NCI-H1105 treated with DMSO at 0.1 percent for 48 hours (cell line): ENCODE results near the gene ZER1.
A peak's percentile ranks its signal among the peaks of the same experiment; 100 is the strongest.
"Not testable (repeated sequence)": the region's sequence is repeated elsewhere in the genome, so short reads cannot be mapped to it uniquely, and the experiment has no call there.

Experiments
- DNase-seq: peaks from one replicate; lab custom pipeline; 2025; lab: John Stamatoyannopoulos, UW

The ZER1 gene

DNA sequence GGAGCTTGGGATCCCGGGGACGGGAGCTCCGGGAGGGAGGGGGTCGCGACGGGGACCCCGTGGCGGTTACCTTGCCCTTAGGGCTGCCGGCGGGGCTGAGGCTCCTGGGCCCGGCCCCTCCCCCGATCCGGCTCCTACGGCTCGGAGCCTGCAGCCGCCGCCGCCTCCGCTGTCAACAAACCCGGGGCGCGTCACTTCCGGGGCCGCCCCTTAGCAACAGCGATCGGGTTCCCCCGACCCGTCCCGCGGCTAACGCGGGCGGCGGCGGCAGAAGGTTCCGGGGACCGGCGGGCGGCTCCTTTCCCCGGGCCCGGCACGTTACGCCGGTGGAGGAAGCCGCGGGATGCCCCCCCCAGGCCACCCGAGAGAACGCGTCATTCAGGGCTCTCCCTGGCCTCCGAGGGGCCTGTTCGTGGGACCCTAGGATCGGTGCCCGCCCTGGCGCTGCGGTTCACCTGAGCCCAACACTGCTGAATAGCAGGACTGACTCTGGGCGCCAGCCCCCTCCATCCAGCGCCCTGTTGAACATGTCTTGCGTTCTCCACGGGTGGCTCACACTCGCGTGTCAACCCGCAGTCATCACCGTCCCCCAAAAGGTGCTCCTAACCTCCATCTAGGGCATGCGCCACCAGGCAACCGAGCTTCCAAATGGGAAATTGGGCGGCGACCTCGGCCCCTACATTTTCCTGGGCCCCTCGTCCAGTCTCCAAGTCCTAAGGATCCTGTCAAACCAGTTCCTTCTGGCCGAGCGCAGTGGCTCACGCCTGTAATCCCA is at the start of gene ZER1:
Gene ZER1, minus strand, starts transcription at position 183 of the 775 bp plus-strand sequence. CDS start 16,362 bp downstream, outside the sequence.
- peak; percentile 74 for DNase-seq

DNA sequence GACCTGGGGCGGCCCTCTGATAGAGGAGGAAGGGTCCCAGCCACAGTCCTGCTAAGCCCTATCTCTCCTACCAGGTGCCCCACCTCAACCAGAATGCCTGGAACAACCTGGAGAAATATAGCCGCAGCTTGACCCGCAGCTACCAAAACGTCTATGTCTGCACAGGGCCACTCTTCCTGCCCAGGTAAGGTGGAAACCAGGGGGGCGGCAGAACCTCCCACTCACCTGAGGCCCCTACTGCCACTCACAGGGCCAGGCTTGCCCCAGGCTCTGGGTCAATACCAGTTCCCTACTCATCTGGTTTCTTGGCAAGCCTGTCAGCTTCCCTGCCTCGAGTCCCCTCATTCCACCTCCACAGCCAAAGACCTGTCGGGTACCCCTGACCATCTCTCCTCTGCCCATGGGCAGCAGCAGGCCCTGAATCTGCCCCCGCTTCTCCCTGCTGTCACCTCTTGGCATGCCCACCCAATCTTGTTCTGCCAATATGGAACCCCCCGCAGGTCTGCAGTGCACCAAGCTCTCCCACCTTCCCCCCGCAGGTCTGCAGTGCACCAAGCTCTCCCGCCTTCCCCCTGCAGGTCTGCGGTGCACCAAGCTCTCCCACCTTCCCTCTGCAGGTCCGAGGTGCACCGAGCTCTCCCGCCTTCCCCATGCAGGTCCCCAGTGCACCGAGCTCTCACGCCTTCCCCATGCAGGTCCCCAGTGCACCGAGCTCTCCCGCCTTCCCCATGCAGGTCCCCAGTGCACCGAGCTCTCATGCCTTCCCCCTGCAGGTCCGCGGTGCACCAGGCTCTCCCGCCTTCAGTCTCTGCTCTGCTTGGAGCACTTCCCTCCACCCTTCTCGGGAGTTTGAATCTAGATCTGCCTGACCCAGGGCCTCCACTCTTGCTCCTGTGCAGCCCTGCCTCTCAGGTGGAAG is 49.2 kb upstream of the ZER1 start:
- DNase-seq, result no peak

DNA sequence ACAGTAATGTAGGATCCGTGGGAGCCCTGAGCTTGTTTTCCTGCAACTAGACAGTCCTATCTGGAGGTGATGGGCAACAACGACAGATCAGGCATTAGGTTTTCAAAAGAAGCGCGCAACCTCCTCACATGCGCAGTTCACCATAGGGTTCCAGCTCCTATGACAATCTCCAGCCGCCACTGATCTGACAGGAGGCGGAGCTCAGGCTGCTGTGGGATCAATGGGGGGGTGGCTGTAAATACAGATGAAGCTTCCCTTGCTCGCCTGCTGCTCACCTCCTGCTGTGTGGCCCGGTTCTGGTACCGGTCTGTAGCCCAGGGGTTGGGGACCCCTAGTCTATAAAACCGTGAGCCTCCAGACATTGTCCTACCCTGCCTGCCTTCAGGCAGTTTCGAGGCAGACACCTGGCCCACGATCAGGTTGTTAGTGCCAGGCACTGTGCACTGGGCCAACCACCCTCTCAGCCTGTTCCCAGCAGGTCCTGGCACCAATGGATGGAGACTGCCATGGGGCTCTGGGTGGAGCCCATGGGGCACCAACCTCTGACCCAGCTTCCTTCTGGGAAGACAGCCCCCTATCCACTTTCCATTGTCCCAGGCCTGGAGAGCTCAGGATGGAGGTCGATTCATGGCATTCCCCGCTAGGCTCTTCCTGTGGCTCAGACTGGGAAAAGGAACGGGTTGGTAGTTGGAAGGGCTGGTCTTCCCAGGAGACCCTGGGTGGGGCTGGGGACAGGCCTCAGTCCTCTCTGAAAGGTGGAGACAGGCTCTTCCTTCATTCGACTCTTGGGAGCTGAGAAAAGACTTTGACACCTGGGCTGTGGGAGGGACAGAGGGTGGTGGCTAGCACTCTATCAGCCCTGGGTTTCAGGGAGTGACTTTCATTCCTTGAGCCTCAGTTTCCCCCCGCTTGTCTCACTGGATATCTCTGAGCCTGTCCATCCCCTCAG is 48.3 kb upstream of the ZER1 start:
- DNase-seq, result peak; percentile 72

GRCh38 chr9:128818839-128819715 is 47.4 kb upstream of the ZER1 start:
- DNase-seq, result peak; percentile 21

DNA sequence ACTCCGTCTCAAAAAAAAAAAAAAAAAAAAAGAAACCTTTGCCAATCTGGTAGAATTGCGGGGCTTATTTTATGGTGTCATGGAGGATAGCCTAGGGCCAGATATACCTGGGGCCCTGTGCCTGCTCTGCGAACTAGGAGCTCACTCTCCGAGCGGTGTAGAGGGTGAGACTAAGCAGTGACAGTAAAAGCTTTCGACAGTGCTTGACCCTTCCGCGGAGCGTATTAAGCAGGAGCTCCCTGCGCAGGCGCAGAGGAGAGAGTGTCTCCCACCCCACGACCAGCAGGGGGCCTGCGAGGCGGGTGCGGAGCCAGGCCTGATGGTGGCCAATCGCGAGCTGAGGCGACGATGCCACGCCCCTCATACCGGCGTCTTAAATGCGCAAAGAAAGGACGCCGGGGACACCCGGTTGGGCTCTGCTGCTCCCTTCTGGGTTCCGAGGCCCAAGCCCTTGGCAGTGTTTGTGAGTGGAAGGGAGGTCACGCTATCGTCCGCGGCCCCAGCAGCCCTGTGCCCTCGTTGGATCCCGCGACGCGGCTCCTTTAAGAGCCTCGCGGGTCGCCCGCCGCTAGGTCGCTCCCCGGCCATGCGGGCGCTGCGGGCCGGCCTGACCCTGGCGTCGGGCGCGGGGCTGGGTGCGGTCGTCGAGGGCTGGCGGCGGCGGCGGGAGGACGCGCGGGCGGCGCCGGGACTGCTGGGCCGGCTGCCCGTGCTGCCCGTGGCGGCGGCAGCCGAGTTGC is 46.5 kb upstream of the ZER1 start, which contains the start of gene ENDOG:
Gene ENDOG, plus strand, starts transcription at position 402 of the 740 bp plus-strand sequence. Its CDS starts 185 bp downstream, at position 587.
- peak; percentile 96 for DNase-seq

DNA sequence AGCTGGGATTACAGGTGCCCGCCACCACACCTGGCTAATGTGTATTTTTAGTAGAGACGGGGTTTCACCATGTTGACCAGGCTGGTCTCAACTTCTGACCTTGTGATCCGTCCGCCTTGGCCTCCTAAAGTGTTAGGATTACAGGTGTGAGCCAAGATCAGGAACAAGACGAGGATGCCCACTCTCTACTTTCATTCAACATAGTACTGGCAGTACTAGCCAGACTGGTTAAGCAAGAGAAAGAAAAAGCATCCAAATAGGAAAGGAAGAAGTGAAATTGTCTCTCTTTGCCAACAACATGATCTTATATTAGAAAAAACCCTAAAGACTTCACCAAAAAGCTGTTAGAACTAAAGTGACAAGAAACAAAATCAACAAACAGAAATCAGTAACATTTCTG is 39.1 kb upstream of the ZER1 start:
- no peak for DNase-seq

GRCh38 chr9:128809831-128810230 is 38.1 kb upstream of the ZER1 start:
- no peak for DNase-seq

GRCh38 chr9:128809036-128809599 is 37.4 kb upstream of the ZER1 start:
- DNase-seq, result no peak

- no peak for DNase-seq
Observed at GRCh38 chr9:128808543-128808942, 36.8 kb upstream of the ZER1 start.

GRCh38 chr9:128807827-128808226 is 36.1 kb upstream of the ZER1 start:
- no peak for DNase-seq

DNA sequence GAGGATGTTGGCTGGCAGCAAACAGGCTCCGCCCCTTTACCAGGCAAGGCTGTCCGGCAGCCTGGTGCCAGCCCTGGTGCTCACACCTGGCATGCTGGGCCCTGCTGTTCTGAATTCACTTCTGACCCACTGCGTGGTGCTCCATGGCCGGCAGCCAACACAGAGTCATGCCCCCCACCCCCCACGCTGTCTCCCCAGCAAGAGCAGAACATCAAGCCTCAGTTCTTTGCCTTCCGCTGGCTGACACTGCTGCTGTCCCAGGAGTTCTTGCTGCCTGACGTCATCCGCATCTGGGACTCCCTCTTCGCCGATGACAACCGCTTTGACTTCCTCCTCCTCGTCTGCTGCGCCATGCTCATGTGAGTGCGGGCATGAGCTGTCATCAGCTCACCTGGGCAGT is 33.9 kb upstream of the ZER1 start:
- DNase-seq, result no peak

DNA sequence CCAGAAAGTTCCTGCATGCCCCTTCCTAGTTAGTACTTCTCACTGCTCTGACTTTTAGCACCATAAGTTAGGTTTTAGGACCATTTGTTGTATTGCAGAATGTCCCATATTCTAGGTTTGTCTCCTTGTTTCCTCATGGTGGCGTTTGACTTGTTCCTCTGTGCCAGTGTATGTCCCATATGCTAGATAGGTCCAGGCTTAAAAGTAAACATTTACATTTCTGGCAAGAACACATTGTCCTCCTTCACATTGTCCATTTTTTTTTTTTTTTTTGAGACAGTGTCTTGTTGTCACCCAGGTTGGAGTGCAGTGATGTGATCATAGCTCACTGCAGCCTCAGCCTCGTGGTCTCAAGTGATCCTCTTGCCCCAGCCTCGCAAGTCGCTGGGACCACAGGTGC is 30.8 kb upstream of the ZER1 start:
- no peak for DNase-seq

GRCh38 chr9:128800061-128800460 is 28.3 kb upstream of the ZER1 start:
- DNase-seq, result no peak

DNA sequence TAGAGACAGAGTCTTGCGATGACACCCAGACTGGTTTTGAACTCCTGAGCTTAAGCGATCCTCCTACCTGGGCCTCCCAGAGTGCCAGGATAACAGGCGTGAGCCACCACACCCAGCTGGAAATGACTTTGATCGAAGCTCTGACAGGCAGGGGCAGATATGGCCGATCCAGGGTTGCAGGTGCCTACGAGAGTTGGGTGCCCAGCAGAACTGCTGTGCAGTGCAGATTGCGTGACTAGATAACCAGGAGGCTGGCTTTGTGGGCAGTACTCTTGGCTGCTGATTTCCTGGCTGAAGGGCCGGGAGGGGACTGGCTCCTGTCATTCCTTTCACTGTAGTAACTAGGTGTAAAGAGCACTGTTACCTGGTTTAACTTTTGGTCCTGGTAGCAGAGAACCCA is 27.2 kb upstream of the ZER1 start:
- no peak for DNase-seq

- DNase-seq, result not testable (repeated sequence)
Observed at GRCh38 chr9:128794961-128795360, 23.2 kb upstream of the ZER1 start.

DNA sequence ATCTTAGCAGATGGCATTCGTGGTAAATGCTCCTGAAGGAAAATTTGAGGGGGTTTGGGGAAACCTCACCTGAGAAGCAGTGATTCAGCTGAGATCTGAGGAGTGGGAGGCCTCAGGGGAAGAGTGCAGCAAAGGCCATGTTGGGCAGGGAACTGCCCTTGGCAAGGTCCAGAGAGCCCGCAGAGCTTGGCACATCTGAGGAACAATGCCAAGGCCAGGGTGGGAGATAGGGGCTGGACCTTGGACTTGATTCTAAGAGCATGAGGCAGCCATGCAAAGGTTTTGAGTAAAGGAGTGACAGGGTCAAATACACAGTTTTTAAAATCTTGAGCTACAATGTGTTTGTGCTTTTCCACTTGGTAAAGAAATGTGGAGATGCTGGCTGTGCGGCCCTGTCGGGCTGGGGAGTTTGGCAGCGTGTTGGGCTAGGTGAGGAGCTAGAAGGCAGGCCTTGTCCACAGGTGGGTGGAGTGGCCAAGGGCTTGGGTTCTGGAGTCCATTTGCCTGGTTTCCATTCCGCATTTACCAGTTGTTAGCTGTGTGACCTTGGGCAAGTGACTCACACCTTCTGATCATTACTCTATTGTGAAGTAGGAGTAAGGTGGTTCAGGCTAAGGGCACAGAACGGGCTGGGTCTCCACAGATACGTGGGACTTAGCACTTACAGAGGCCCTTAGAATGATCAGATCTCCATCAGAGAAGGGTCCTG is 21.4 kb upstream of the ZER1 start:
- no peak for DNase-seq

- DNase-seq, result no peak
Observed at GRCh38 chr9:128792134-128792533, 20.4 kb upstream of the ZER1 start.

DNA sequence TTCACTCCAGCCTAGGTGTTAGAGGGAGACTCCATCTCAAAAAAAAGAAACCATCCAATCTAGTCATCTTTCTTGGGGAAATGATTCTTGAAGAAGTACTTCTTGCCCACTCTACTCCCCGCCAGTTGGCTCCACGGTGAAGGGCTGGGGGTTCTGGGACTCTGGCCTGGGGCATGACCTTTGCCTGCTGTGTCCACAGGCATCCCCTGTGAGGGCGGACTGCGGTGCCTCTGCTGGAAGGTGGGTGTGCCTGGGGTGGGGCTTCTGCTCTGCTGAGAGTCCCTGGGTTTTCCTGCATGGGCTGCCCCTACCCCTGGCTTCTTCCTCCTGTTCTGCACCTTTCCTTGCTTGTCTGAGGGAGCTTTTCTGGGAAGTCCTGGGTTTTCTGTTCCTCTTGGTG is 18.8 kb upstream of the ZER1 start:
- no peak for DNase-seq

- no peak for DNase-seq
Observed at GRCh38 chr9:128788445-128788844, 16.7 kb upstream of the ZER1 start.
